Measurements from ENCODE around the gene SPAG16.
"Not testable (repeated sequence)": the region's sequence is repeated elsewhere in the genome, so short reads cannot be mapped to it uniquely, and the experiment has no call there.

The SPAG16 gene

DNA sequence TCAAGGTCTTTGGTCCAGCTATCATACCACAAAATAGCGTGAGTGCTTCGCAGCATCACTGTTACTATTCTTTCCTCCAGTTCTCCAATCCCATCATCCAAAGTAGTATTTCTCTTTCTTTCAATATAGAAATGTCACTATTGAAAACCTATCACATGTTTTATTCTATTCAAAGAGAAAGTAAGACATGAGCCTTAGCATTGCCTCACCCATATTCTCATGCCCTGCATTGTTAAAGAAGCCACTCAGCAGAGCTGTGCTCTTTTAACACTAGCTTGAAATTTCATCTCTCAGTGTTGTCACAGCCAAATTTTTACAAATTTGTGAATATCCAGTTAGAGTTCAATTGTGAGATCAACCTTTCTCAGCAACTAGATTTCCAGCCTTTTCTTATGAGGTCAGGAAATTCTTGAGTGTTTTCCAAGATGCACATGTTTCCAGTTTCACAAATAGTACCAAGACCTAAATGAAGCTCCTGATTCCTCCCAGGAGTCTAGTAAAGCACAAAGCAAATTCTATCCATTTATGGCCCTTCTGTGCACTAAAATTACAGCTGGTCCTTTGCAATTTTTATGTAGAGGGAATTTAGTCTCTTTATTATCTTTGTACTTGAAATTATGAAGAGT, 343.7 kb downstream of the SPAG16 start:
- no peak for DNase-seq (ENCODE audit: insufficient read length, low spot score)
- FAIRE-seq: no peak
- no peak for TF ChIP-seq POLR2A (IDR thresholded peaks at IDR 0.05; ENCODE audit: low read depth, low read length)

DNA sequence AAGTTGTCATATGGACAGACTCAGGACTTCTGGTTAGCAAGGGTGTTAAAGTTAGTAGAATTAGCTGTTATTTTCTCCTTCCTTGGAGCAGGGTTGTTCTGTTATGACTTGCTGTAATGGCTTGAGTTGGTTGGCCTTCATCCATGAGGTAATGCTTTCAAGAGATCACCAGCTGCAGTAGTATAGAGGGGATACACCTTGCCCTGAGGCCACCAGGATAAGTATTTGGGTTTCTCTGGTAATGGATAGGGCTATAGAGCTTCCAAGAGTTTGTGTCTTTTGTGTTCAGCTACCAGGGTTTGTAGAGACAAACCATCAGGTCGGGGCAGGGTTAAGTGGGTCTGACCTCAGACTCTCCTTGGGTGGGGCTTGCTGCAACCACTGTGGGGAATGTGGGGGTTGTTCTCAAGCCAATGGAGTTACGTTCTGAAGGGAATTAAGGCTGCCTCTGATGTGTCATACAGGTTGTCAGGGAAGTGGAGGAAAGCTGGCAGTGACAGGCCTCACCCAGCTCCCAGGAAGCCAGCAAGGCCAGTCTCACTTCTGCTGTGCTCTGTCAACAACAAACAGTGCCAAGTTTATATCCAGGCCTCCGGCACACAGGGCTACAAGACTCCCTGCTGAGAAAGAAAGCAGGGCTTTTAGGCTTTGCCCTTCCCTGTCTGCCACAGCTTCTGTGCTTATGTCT, 356.6 kb downstream of the SPAG16 start:
- FAIRE-seq (no peak), DNase-seq (ENCODE audit: insufficient read length, low spot score) (no peak)
- no peak for TF ChIP-seq POLR2A (IDR thresholded peaks at IDR 0.05; ENCODE audit: low read depth, low read length)

DNA sequence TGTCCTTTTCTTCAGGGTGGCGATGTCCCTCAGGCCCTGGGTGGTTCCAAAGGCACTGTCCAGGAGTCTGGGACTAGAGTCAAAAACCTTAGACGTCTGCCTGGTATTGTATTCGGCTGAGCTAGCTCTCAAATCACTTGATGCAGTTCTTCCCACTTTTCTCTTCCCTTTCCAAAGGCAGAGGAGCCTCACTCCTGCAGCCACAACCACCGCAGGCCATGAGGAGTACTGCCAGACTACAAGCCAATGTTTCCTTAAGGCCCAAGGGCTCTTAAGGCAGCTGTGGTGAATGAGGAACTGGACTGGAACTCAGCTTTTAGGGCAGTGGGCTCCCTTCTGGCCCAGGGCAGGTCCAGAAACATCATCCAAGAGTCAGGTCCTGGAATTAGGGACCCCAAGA, 360.7 kb downstream of the SPAG16 start:
- TF ChIP-seq POLR2A (IDR thresholded peaks at IDR 0.05; ENCODE audit: low read depth, low read length): no peak
- DNase-seq (ENCODE audit: insufficient read length, low spot score) (no peak), FAIRE-seq (no peak)

DNA sequence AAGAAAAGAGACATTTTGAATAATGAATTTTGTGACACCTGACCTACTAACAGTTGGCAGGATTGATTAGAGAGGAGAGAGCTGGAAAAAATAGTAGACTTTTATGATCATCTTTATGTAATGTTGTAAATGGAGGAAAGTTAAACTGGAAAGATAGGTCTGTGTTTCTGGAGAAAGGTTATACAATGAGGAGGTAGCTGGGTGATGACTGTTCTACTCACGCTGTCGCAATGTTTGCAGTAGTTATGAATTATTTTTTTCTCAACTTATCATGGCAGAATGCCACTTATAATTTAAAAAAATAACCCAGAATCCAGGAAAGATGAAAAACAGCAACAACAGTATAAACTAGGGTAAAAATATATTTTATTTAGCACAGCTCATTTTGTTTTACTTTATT, 364.9 kb downstream of the SPAG16 start:
- DNase-seq (ENCODE audit: insufficient read length, low spot score) (no peak), FAIRE-seq (no peak)
- TF ChIP-seq POLR2A (IDR thresholded peaks at IDR 0.05; ENCODE audit: low read depth, low read length): no peak

DNA sequence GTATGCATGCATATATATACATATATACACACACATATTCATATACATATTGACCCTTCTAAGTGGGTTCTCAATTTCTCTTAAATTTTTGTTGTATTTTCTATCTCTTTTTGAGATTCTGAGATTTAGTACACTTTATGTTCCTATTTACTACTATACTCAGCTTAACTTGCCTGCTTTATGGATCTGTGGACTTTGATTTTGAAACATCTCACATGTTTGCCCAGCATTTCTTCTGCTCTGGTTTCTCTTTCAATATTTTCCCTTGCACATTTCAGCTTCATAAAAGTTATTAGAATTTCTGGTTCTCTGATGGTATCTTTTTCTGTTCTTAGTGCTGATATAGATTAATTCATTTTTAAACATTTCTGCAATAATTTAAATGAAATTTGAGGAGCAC, 380.6 kb downstream of the SPAG16 start:
- no peak for FAIRE-seq

DNA sequence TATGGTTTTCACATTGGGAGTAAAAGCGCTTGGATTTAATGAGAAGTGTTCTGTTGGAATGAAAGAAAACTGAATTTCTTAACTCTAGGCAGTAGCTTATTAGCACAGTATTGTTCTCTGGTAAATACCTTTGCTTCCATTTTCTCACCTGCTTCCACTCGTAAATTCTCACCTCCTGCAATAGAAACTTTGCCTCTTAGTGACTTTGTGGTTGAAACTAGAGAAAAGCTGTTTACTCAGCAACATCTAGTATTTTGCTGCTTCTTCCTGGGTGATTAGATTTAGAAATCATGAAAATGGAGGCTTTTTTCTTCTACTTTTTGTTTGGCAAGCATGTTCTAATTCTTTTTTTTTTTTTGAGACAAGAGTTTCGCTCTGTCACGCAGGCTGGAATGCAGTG, 385.4 kb downstream of the SPAG16 start:
- no peak for TF ChIP-seq POLR2A (IDR thresholded peaks at IDR 0.05; ENCODE audit: low read depth, low read length)
- DNase-seq (ENCODE audit: insufficient read length, low spot score) (no peak), FAIRE-seq (no peak)

More for the DNA sequence above, 380.6 kb downstream of the SPAG16 start:
- no peak for TF ChIP-seq POLR2A (IDR thresholded peaks at IDR 0.05; ENCODE audit: low read depth, low read length)
- no peak for DNase-seq (ENCODE audit: insufficient read length, low spot score)

DNA sequence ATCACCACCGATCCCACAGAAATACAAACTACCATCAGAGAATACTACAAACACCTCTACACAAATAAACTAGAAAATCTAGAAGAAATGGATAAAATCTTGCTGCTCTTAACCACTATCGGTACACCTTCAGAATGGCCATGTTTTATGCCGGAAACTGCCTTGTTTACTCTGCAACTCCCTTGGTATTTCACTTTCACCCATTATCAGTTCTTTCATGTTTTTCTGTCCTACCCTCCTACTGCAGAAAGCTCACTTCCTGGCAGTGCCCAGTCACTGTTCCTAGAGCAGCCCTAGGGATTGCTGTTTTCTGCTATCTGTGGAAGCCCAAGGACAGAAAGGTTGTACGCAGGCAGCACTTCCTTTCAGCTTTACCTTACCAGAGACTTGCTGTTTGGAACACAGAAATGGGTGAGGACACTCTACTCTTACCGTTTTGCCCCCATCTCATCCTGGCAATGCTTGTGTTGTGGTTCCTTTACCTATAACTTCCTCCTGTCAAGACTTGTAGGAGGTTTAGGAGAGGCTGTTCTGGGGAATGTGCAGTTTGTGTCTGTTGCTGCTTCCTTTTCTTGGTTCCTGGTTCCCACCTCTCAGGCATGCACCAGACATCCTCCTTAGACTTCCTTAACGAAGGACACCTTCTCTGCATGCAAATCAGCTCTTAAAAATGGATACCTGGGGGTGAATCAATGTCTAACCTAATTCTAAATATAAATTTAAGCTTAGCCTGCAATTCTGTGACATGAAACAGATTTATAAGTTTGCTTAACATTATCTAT, 394.4 kb downstream of the SPAG16 start:
- FAIRE-seq (no peak), DNase-seq (ENCODE audit: insufficient read length, low spot score) (no peak)
- TF ChIP-seq POLR2A (IDR thresholded peaks at IDR 0.05; ENCODE audit: low read depth, low read length): no peak

DNA sequence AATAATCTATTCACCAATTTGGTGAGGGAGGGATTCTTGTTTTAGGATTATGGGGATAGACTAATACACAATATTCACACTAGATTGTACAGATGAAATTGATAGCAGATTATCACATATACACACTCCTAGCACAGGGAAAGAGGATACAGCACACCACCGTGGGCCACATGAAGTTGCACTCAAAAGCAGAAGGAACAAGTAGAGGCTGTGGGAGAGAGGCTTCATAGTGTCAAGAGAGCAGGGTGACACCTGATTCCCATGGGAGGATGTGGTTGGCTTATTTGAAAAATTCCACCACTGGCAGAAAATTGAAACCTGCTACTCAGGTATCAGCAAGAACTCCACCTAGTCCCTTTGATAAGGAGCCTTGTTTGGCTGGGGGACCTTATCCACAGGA, 395.6 kb downstream of the SPAG16 start:
- DNase-seq (ENCODE audit: insufficient read length, low spot score) (no peak), FAIRE-seq (no peak)
- TF ChIP-seq POLR2A (IDR thresholded peaks at IDR 0.05; ENCODE audit: low read depth, low read length): no peak

DNA sequence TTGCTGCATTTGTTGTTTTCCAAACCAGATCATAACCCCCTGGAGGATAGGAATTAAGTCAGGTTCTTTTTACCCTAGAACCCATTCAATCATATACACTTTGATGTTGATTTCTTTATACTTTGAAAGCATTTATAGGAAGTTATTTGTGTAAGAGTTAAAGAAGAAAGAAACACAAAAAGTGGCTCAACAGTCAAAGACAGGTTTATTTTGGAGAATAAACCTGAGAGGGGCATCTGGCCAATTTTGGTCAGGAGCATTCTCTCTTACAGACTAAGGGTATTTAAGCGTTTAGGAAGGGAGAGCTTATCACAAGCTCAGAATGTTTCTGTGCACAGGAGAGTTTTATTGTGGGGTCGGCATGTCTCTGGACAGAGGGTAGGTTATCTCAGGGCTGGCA, 398.0 kb downstream of the SPAG16 start:
- TF ChIP-seq POLR2A (IDR thresholded peaks at IDR 0.05; ENCODE audit: low read depth, low read length): no peak
- DNase-seq (ENCODE audit: insufficient read length, low spot score) (no peak), FAIRE-seq (no peak)

DNA sequence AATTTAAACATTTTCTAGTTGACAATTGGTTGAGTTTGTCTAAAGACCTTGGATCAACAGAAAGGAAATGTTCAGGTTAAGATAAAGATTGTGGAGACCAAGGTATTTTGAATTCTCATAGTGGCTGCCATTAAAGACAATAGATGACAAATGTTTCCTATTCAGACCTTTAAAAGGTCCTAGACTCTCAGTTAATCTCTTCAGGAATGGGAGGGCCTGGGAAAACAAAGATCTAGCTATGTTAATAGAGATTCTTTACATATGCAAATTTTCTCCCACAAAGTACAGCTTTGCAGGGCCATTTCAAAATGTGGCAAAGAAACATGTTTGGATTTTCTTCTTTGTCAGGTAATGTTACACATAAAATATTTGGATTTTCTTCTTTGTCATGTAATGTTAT, 403.9 kb downstream of the SPAG16 start:
- no peak for FAIRE-seq
- DNase-seq (ENCODE audit: insufficient read length, low spot score): no peak
- no peak for TF ChIP-seq POLR2A (IDR thresholded peaks at IDR 0.05; ENCODE audit: low read depth, low read length)

DNA sequence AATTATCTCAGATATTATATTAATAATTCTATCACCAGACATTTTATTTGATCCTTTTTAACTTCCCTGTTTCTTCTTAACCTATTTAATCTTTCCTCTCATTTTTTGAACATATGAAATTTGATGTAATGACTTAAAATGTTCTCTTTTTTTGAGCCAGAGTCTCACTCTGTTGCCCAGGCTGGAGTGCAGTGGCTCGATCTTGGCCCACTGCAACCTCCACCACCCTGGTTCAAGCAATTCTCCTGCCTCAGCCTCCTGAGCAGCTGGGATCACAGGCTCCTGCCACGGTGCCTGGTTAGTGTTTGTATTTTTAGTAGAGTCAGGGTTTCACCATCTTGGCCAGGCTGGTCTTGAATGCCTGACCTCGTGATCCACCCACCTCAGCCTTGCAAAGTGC, 404.6 kb downstream of the SPAG16 start:
- not testable (repeated sequence) for DNase-seq (ENCODE audit: insufficient read length, low spot score); FAIRE-seq

DNA sequence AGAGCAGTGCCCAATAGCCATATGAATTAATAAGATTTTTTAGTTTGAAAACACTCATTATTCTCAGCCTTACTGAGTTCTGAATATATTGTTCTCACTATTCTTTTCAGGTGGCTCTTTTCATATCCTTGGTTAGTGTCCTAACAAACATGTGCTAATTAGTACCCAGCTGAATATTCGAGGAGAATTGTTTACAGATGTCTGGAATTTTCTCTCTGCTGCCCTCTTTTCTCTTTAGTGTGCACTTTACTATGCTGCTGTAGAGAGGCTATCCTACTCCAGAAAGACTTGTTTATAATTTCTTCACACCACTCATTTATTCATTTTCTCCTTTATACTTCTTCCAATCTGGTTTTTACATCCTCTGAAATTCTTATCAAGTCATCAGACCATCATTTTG, 405.3 kb downstream of the SPAG16 start:
- no peak for DNase-seq (ENCODE audit: insufficient read length, low spot score)
- TF ChIP-seq POLR2A (IDR thresholded peaks at IDR 0.05; ENCODE audit: low read depth, low read length): no peak
- no peak for FAIRE-seq

DNA sequence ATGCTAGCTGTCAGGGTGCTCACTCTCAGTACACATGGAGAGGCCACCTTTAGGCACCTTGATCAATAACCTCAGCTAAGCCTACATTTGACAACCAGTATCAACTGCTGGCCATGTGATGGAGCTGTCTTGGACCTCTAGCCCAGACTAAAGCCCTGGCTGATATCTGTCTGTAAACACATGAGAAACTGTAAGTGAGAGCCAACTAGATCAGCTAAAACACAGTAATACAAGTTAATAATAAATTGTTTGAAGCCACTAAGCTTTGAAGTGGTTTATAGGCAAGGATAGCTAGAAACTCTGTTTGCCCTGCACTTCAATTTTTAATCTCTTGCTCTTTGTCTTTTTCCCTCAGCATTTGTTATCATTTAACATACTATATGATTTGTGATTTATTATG, 407.1 kb downstream of the SPAG16 start:
- DNase-seq (ENCODE audit: insufficient read length, low spot score): no peak
- no peak for TF ChIP-seq POLR2A (IDR thresholded peaks at IDR 0.05; ENCODE audit: low read depth, low read length)
- no peak for FAIRE-seq

DNA sequence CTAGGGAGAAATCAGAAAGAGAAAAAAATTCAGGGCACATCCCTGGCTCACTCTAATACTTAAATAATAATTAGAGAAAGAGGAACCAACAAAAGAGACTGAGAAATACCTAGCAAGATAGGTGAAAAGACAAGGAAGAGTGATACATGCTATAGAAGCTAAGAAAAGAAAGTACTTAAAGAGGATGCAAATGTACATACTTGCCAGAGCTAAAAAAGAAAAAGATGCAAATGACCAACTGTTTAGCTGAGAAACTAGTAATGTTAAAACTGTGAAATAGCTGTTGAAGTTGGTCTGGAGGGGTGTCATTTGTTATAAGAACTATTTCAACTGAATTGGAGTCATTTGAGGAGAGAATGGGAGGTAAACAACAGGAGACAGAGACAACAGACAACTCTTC, 412.2 kb downstream of the SPAG16 start:
- TF ChIP-seq POLR2A (IDR thresholded peaks at IDR 0.05; ENCODE audit: low read depth, low read length): no peak
- FAIRE-seq: no peak
- DNase-seq (ENCODE audit: insufficient read length, low spot score): no peak

DNA sequence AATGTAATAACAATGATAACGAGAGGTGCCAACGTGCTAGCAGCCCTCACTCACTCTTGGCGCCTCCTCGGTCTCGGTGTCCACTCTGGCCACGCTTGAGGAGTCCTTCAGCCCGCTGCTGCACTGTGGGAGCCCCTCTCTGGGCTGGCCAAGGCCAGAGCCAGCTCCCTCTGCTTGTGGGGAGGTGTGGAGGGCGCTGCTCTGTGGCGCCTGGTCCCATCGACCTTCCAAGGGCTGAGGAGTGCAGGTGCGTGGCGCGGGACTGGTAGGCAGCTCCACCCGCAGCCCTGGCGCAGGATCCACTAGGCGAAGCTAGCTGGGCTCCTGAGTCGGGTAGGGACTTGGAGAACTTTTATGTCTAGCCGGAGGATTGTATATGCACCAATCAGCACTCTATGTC, 417.1 kb downstream of the SPAG16 start:
- not testable (repeated sequence) for DNase-seq (ENCODE audit: insufficient read length, low spot score); FAIRE-seq

Measured in H54 (cell line).